Astrocyte of the cerebellum (primary cell): ENCODE data around the gene SLC5A4.
A peak's percentile ranks its signal among the peaks of the same experiment; 100 is the strongest.
"Not testable (repeated sequence)": the region's sequence is repeated elsewhere in the genome, so short reads cannot be mapped to it uniquely, and the experiment has no call there.

Experiments used
- DNase-seq: peaks from one replicate; pipeline ENCODE4 v3.0.0-alpha.2; 2011; ENCODE audit warnings: low read depth
- H3K4me3 ChIP-seq: 2 replicates; pipeline ENCODE4 v1.5.1; 2011; ENCODE audit warnings: mild to moderate bottlenecking, low read depth, low read length, moderate library complexity
- in situ Hi-C: cut with HindIII; loops from 2 replicates; pipeline ENCODE4 v1.10.0; 2017; ENCODE audit warnings: low sequenced_read_pairs
- TF ChIP-seq, protein P1 (sequence below): IDR thresholded peaks from 2 replicates; pipeline ENCODE4 v1.5.1; 2012; ENCODE audit warnings: low read length, low read depth, moderate library complexity, mild to moderate bottlenecking; ENCODE audit errors: missing control alignments

Gene SLC5A4

DNA sequence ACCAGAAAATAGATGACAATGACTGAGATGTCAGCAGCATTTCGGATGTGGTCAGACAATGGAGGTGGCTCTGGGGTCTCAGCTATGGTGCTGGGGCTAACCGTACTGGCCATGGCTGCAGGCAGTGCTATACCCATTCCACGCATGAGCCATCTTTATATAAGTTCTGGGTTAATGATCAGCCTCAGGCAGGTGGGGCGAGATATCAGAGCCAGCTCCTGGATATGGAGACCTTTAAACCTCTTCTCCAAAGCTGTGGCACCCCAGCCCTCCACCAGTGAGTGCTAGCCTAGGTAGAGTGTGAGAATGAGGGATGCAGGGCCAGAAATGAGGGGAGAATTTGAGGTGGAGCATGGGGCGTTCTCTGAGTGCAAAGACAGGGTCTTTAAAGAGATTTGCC, at the start of gene SLC5A4:
Gene SLC5A4 (minus strand): TSS at position 131 of the 400 bp plus-strand sequence. CDS start 18 bp downstream, at position 113.
- no peak within 1 kb of the TSS for H3K4me3 ChIP-seq
- TF ChIP-seq, protein P1, sequence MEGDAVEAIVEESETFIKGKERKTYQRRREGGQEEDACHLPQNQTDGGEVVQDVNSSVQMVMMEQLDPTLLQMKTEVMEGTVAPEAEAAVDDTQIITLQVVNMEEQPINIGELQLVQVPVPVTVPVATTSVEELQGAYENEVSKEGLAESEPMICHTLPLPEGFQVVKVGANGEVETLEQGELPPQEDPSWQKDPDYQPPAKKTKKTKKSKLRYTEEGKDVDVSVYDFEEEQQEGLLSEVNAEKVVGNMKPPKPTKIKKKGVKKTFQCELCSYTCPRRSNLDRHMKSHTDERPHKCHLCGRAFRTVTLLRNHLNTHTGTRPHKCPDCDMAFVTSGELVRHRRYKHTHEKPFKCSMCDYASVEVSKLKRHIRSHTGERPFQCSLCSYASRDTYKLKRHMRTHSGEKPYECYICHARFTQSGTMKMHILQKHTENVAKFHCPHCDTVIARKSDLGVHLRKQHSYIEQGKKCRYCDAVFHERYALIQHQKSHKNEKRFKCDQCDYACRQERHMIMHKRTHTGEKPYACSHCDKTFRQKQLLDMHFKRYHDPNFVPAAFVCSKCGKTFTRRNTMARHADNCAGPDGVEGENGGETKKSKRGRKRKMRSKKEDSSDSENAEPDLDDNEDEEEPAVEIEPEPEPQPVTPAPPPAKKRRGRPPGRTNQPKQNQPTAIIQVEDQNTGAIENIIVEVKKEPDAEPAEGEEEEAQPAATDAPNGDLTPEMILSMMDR, result no peak
- no peak for DNase-seq
- in situ Hi-C loops, result no loop called here

DNA sequence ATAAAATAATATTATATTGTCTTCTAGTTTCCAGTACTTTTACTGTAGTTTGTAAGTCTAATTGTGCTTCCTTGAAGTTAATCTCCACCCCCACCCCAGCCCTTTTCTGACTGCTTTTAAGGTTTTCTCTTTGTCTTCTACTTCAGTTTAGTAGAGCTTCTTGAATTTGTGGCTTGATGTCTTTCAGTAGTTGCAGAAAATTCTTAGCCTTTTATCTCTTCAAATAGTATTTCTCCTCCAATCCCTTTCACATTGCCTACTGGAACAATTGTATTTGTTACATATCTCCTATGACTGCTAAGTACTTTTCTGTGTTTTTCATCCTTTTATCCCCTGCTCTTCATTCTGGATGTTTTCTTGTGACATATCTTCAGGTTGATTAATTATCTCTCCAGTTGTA, 38.8 kb upstream of the SLC5A4 start:
- DNase-seq, in situ Hi-C loops, H3K4me3 ChIP-seq: not testable (repeated sequence)

DNA sequence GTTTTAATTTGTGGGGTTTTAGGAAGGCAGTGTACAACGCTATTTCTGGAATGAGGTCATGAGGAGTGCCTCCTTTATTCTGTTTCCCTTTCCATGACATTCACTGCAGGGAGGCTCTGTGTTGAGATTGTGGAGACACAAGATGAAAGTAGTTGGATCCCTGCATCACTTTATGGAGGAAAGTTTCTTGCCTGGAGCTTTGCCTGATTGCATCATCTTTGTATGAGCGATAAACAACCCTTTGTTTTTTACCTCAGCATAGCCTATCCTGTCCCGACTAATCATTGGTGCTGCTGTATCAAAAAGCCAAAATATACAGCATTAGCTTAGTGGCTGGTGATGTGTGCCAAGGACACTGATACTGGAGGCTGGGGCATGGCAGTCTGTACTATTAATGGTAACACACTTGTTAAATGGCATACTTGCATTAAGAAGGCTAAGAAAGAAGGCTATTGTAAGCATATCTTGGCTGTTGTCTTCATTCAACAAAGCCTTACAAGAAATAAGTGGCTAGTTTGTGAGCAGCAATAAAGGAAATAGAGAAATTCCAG, 31.2 kb upstream of the SLC5A4 start:
- H3K4me3 ChIP-seq, result no peak overlapping the region
- TF ChIP-seq, protein P1, result no peak
- DNase-seq, result no peak
- in situ Hi-C loops, result no loop called here

DNA sequence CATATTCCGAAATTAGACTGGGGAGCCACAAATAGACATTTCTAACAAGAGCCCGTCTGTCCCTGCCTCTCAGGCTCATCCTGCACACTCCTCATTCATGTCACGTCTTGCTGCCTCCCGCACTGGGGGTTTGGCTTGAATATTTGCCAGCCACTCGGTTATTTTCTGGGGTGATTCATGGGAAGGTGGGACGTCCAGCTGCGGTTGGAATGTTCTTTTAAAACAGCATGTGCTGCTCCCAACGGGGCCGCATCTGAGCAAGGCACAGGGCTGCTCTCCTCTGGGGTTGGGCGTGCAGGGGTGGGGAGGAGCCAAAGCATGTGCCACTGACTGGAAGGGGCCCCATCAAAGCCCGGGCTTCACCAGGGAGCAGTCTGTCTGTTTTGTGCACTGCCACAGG, 25.9 kb upstream of the SLC5A4 start:
- TF ChIP-seq, protein P1, result no peak
- in situ Hi-C loops, result no loop called here
- DNase-seq, result peak; percentile 84
- no peak overlapping the region for H3K4me3 ChIP-seq

DNA sequence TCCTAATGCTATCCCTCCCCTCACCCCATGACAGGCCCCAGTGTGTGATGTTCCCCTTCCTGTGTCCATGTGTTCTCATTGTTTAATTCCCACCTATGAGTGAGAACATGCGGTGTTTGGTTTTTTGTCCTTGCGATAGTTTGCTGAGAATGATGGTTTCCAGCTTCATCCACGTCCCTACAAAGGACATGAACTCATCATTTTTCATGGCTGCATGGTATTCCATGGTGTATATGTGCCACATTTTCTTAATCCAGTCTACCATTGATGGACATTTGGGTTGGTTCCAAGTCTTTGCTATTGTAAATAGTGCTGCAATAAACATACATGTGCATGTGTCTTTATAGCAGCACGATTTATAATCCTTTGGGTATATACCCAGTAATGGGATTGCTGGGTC, 20.2 kb upstream of the SLC5A4 start:
- DNase-seq, H3K4me3 ChIP-seq, in situ Hi-C loops: not testable (repeated sequence)

DNA sequence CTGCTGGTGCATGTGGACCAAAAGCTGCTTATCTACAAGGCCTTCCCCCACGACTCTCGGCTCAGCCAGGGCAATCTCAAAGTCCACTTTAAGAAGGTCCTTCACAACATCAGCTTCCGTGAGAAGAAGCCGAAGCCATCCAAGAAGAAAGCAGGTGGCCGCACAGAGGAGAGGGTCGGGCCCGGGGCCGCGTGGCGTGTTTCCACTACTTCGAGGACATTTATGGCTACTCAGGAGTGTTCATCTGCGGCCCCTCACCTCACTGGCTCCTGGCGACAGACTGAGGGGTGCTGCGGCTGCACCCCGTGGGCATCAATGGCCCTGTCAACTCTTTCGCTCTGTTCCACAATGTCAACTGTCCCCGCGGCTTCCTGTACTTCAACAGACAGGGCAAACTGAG, 16.2 kb upstream of the SLC5A4 start:
- H3K4me3 ChIP-seq, result no peak overlapping the region
- TF ChIP-seq, protein P1, result no peak
- no peak for DNase-seq
- in situ Hi-C loops, result loop anchor here (5.0 kb wide), 1 partner anchor 54 kb away; no protein-coding TSS in a partner anchor

DNA sequence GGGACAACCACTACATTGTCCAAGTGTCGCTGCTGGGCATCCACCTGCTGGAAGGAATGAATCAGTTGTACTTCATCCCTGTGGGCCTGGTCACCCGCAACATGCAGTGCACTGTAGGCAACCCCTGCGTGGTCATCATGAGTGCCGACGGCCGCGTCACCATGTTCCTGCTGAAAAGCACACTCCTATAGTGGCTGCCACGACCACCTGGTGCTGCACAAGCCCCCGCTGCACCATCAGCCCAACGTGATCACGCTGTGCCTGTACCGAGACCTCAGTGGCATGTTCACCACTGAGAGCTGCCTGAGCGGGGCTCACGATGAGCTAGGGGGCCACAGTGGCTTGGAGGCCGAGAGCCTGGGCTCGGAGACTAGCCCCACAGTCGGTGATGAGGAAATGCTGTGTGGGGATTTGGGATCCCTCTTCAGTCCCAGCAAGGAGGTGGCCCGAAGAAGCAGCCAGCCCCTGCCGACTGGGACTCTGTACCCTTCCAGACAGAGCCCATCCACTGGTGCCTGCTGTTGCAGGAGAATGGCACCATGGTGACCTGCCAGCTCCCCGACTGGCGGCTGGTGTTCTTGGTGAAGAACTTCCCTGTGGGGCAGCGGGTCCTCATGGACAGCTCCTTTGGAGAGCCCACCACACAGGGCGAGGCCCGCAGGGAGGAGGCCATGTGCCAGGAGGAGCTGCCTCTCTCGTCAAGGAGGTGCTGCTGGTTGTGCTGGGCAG, 15.7 kb upstream of the SLC5A4 start:
- in situ Hi-C loops, result loop anchor here (5.0 kb wide), 1 partner anchor 54 kb away; no protein-coding TSS in a partner anchor
- DNase-seq, result no peak
- TF ChIP-seq, protein P1, result no peak
- no peak overlapping the region for H3K4me3 ChIP-seq

DNA sequence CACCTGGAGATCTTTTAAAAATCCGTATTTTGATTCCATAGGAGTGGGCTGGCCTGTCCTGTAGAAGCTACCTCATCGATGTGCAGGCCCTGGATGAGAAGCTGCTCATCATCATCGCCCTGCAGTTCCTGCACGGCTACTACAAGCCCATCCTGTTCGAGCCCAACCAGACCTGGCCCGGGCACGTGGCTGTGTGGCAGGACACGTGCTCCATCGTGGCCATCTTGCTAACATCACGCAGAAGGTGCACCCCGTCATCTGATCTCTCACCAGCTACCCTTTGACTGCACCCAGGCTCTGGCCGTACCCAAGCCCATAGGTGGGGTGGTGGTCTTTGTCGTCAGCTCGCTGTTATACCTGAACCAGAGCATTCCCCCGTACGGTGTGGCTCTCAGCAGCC, 14.2 kb upstream of the SLC5A4 start:
- TF ChIP-seq, protein P1, result no peak
- in situ Hi-C loops, result no loop called here
- no peak for DNase-seq
- no peak overlapping the region for H3K4me3 ChIP-seq
